HAP-1 (cell line): ENCODE results near the gene PSMG1.
A peak's percentile ranks its signal among the peaks of the same experiment; 100 is the strongest.

Experiments
- DNase-seq, 2 experiments: peaks; one replicate each; pipeline ENCODE4 v3.0.0-alpha.2; 2016 to 2020; ENCODE audit warnings: low spot score in 2 of 2
- H3K27me3 ChIP-seq: fragments of 250-450 bp; sonication (Bioruptor Pico); 2 replicates; pipeline ENCODE4 v1.5.1; 2020; ENCODE audit warnings: low read depth, mild to moderate bottlenecking, moderate library complexity
- H3K36me3 ChIP-seq: fragments of 250-450 bp; sonication (Bioruptor Pico); replicated peaks from 2 replicates; pipeline ENCODE4 v1.5.1; 2020; ENCODE audit warnings: mild to moderate bottlenecking
- H3K4me1 ChIP-seq: fragments of 250-450 bp; sonication (Bioruptor Pico); 2 replicates; pipeline ENCODE4 v1.5.1; 2020; ENCODE audit warnings: mild to moderate bottlenecking
- H3K4me3 ChIP-seq: fragments of 250-450 bp; sonication (Bioruptor Pico); 2 replicates; pipeline ENCODE4 v1.5.1; 2020; ENCODE audit warnings: mild to moderate bottlenecking, moderate library complexity
- H3K9me3 ChIP-seq: fragments of 250-450 bp; sonication (Bioruptor Pico); 2 replicates; pipeline ENCODE4 v1.5.1; 2020; ENCODE audit warnings: mild to moderate bottlenecking, moderate library complexity
- in situ Hi-C: fragments of 300-500 bp; cut with MboI; formaldehyde crosslinking; loops from 3 replicates; pipeline ENCODE4 v1.14.3; 2020; ENCODE audit warnings: low sequenced_read_pairs, inconsistent platforms, mixed read lengths

The PSMG1 gene

DNA sequence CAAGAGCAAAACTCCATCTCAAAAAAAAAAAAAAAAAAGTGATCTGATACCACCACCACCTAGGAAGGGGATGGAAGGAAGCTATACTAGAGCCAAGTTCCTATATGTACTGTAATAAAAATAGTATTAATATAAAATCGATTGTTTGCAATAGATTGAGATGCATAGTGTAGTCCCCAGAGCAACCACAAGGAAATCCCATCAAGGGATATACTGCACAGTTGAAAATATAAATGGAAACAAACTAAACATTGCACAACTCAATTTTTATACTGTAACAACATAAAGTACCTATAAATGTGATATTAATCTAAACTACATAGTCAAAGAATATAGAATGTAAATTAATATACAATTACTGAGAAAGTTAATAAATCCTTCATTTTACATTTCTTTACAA is 20.9 kb upstream of the PSMG1 start:
- Histone ChIP-seq H3K36me3 (peaks cover 40% of the 10 kb centered on the region), H3K4me1 (no peaks in the 10 kb centered on the region; the same call in 1 of the 2 replicates), H3K4me3 (no peak overlapping the region), H3K27me3 (no peaks in the 10 kb centered on the region), H3K9me3 (no peaks in the 10 kb centered on the region)
- DNase-seq: no peak
- in situ Hi-C loops: no loop called here

DNA sequence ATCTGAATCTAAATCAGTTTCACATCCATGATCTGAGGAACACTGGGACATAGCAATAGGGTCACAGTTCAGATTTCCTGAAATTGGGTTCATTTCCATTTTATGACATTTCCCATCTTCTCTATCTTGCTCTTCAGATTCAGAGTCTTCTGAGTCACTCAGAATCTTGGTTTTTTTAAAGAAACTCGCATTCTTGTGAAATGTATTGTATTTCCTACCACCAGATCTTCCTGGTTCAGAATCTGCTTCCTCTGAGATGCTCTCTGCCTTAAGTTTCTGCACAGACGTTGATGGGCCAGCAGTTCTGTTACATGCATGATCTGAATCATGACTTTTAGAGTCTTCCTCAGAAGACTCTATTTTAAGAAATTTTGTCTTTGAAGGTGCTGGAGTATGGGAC is 15.5 kb upstream of the PSMG1 start:
- H3K27me3 ChIP-seq: no peaks in the 10 kb centered on the region
- no peak for DNase-seq
- H3K4me1 ChIP-seq: no peaks in the 10 kb centered on the region
- H3K4me3 ChIP-seq: no peak overlapping the region
- in situ Hi-C loops: no loop called here
- H3K9me3 ChIP-seq: no peaks in the 10 kb centered on the region
- H3K36me3 ChIP-seq: peaks cover 50% of the 10 kb centered on the region

DNA sequence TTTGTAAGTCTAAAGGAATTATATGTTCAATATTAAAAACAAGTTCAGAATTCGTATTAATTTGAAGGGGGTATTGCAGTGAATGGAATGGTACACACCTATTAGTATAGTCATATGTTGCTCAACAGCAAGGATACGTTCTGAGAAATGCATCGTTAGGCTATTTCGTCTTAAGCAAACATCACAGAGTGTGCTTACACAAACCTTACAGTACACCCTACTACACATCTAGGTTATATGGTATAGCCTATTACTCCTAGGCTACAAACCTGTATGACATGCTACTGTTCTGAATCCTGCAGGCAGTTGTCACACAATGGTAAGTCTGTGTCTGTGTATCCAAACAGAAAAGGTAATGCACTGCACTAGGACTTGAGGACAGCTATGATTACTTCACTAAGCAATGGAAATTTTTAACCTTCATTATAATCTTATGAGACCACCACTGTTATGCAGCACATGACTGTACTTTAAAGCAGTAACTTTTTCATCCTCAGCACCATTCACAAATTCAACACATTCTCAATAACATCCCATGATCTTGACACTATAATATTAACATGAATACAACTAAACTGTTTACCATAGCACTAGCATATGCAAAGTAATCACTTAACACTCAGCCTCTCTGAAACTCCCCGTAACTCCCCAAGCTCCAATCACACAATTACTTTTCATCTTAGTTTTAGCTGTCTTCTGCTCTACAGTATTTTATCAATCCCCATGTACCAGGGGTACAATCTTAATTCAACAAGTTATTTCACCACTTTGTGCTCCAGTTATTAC is 14.4 kb upstream of the PSMG1 start:
- no peak for DNase-seq
- in situ Hi-C loops: no loop called here
- no peaks in the 10 kb centered on the region for H3K27me3 ChIP-seq
- H3K9me3 ChIP-seq: no peaks in the 10 kb centered on the region
- H3K4me3 ChIP-seq: no peak overlapping the region
- peaks cover 45% of the 10 kb centered on the region for H3K36me3 ChIP-seq
- H3K4me1 ChIP-seq: no peaks in the 10 kb centered on the region

DNA sequence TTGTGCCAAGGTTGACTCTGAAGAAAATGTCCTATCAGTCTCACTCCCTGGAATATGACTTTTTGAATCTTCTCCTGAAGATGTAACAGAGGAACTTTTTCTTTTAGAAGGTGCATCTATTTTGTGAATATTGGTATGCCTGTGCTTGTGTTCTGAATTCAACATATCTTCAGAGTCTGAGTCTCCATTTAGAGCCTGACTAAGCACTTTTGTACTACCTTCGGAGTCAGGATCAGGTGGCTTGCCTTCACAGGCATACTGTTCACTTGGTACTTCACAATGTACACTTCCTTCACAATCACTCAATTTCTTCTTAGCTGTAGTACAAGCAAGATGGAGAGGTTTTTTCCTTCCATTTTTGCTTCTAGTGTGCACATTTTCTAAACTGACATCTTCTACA is 13.6 kb upstream of the PSMG1 start:
- no peaks in the 10 kb centered on the region for H3K27me3 ChIP-seq
- DNase-seq: no peak
- in situ Hi-C loops: no loop called here
- peaks cover 38% of the 10 kb centered on the region for H3K36me3 ChIP-seq
- no peaks in the 10 kb centered on the region for H3K4me1 ChIP-seq
- no peaks in the 10 kb centered on the region for H3K9me3 ChIP-seq
- H3K4me3 ChIP-seq: no peak overlapping the region

DNA sequence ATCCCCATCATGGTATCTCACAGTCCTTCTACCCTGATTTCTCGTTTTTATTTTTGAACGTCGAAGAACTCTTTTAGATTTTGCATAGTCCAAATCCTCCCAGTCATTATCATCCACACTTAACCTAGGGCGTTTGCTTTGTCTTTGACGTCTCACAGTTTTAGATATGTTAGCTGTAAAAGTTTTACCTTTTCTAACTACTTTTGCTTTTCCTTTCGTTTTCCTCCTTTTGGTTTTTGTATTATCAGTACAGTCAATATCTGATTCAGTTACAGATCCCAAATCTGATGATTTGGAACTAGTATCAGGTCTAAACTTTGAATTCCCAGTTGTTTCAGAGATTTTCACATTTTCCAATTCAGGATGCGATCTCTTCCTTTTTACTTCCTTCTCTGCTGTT is 13.1 kb upstream of the PSMG1 start:
- DNase-seq: no peak
- H3K9me3 ChIP-seq: no peaks in the 10 kb centered on the region
- no peak overlapping the region for H3K4me3 ChIP-seq
- H3K36me3 ChIP-seq: peaks cover 38% of the 10 kb centered on the region
- H3K4me1 ChIP-seq: no peaks in the 10 kb centered on the region
- H3K27me3 ChIP-seq: no peaks in the 10 kb centered on the region
- in situ Hi-C loops: no loop called here

DNA sequence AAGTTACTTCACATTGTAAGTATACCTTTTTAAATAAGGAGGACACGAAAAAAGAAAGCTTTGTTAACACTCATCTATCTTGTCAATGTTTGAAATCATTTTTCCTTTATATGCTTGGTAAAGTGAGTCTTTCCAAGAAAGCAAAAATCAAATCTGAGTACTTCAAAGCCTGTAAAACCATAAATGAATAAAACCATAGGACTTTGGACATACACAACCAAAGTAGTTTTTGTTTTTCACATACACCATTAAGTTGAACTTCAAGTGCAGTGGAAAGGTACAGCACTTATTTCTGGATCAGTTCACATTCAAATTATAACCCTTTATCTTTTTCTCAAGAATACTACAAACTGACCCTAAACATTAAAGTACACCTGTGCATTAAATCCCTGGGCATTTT is 10.1 kb upstream of the PSMG1 start:
- no peak for DNase-seq
- Histone ChIP-seq H3K36me3 (peaks cover 27% of the 10 kb centered on the region), H3K4me1 (no peaks in the 10 kb centered on the region), H3K9me3 (no peaks in the 10 kb centered on the region), H3K27me3 (no peaks in the 10 kb centered on the region), H3K4me3 (no peak overlapping the region)
- in situ Hi-C loops: no loop called here

DNA sequence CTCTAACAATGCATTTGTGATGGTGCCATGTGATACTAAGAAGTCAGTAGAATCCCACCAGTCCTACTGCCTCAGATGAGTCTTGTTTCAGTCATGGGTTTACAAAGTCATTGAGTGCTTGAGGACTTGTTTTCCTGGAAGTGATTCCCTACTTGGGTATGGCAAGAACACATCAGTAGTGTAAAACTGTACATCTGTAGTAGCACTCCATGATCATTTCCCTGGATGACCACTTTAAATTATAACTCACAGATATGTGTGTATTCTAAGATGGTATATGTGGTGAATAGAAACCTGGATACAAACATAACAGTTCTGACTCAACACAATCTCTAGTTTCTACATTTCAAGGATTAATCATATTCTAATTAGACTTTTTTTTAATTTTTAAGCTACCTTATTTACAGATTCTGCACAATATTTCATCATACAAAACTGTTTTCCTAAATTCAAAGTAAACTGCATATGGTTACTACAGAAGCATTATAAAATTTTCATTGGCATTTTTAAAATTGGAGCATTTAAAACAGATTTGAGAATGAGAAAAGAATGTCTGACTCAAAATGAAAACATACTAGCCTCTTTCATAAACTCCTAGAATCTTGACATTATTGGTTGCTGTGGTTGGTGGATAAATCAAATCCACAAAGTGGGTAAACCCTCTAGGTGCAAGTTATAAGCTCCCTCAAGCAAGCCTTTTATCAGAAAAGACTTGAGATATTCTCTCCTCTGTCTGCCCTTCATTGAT is 6.8 kb upstream of the PSMG1 start:
- DNase-seq: no peak
- in situ Hi-C loops: loop anchor here (10.0 kb wide), 1 partner anchor 255 kb away; the partner anchor contains the start of gene LCA5L

DNA sequence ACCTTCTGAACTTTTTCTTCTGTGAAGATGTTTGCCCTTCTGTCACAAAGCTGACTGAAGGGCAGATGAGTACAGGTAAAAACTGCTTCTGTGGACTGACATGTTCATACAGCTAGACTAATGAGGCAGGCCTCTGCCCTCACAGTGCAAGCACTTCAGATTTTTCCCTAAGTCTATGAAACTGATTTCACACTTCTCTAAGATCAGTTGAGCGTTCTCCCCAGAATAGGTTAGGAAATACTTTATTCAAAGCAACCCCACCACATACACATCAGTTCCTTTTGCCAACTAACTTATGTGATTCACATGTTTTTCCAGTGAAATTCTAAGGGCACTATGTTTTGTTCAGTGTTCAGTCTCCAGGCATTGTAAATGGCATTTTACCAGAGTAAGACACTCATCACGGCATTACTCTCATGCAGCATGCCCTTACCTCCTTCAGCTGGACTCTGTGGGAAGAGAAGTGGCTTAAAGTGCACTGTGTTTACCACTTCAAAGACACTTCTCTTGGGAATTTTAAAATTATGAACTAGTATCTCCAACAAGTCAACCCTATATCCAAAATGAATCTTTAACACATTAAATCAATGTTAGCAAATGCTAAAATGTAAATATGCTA is 5.4 kb upstream of the PSMG1 start:
- H3K9me3 ChIP-seq: no peaks in the 10 kb centered on the region
- no peak overlapping the region for H3K4me3 ChIP-seq
- no peak for DNase-seq
- H3K36me3 ChIP-seq: no peaks in the 10 kb centered on the region
- H3K4me1 ChIP-seq: peaks cover 16% of the 10 kb centered on the region
- H3K27me3 ChIP-seq: no peaks in the 10 kb centered on the region
- in situ Hi-C loops: loop anchor here (10.0 kb wide), 1 partner anchor 256 kb away; the partner anchor contains the start of gene LCA5L

More for the DNA sequence above, 6.8 kb upstream of the PSMG1 start:
- H3K9me3 ChIP-seq: no peaks in the 10 kb centered on the region
- H3K27me3 ChIP-seq: no peaks in the 10 kb centered on the region
- H3K36me3 ChIP-seq: peaks cover 7% of the 10 kb centered on the region
- H3K4me3 ChIP-seq: no peak overlapping the region
- H3K4me1 ChIP-seq: peaks cover 7% of the 10 kb centered on the region

DNA sequence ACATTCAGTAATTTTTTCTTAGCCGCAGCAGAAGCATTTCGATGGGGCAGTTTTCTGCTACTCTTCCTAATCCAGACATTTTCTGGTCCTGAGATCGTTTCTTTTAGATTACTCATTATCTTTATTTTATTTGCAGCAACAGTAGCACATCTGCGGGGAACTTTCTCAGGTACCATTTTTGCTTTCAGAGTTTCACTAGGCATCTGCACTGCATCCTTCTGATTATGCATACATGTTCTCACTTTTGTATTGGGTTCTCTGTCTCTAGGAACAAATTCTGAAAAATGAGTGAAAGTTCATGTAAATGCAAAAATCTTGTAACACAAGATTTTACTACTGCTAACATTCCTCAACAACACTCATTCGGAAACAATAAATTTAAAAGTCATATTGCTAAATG is 3.9 kb upstream of the PSMG1 start:
- Histone ChIP-seq H3K27me3 (no peaks in the 10 kb centered on the region), H3K9me3 (no peaks in the 10 kb centered on the region), H3K4me3 (no peak overlapping the region), H3K4me1 (peaks cover 16% of the 10 kb centered on the region), H3K36me3 (no peaks in the 10 kb centered on the region; the same call in 1 of the 2 replicates)
- in situ Hi-C loops: loop anchor here (10.0 kb wide), 1 partner anchor 258 kb away; the partner anchor contains the start of gene LCA5L
- no peak for DNase-seq

DNA sequence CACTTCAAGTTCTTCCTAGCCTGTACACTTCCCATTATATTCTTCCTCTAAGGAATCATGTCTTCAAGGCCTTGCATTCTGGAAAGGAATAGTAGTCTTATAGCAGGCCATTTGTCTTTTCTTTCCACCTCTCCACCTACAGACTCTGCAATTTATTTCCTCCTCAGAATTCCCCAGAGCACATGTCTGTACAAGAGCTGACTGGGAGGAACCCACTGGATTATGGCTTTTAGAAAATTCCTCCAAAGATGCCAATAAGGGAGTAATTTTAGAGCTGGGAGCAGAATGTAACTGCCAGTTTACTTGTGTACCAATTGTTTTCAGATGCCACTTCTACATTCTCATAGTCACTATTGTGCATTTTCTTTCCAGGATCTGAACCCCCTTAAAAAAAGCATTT is 3.4 kb upstream of the PSMG1 start:
- DNase-seq: no peak
- in situ Hi-C loops: loop anchor here (10.0 kb wide), 1 partner anchor 258 kb away; the partner anchor contains the start of gene LCA5L
- Histone ChIP-seq H3K4me1 (peaks cover 17% of the 10 kb centered on the region), H3K9me3 (no peaks in the 10 kb centered on the region), H3K4me3 (no peak overlapping the region), H3K27me3 (no peaks in the 10 kb centered on the region), H3K36me3 (no peaks in the 10 kb centered on the region; the same call in 1 of the 2 replicates)

DNA sequence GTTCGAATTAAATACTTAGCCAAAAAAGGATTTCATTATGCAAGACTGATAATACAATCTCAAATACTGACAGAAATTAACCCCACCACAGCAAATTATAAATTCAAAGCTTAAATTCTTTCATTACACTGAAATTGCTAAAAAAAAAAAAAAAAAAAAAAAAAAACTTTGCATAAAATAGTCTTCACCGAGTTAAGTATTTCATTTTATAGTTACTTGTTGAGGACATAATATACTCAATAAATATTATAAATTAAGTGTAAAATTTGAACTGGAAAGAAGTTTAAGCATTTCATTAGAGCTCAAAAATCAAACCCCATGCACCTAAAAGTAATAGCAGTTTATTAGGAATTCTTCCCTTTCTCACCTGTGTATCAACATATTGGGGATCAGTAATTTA is 1.9 kb upstream of the PSMG1 start:
- no peaks in the 10 kb centered on the region for H3K27me3 ChIP-seq
- H3K4me1 ChIP-seq: peaks cover 24% of the 10 kb centered on the region
- peaks cover 8% of the 10 kb centered on the region for H3K36me3 ChIP-seq
- in situ Hi-C loops: loop anchor here (10.0 kb wide), 1 partner anchor 260 kb away; the partner anchor contains the start of gene LCA5L
- H3K4me3 ChIP-seq: no peak overlapping the region
- no peaks in the 10 kb centered on the region for H3K9me3 ChIP-seq
- DNase-seq: no peak

DNA sequence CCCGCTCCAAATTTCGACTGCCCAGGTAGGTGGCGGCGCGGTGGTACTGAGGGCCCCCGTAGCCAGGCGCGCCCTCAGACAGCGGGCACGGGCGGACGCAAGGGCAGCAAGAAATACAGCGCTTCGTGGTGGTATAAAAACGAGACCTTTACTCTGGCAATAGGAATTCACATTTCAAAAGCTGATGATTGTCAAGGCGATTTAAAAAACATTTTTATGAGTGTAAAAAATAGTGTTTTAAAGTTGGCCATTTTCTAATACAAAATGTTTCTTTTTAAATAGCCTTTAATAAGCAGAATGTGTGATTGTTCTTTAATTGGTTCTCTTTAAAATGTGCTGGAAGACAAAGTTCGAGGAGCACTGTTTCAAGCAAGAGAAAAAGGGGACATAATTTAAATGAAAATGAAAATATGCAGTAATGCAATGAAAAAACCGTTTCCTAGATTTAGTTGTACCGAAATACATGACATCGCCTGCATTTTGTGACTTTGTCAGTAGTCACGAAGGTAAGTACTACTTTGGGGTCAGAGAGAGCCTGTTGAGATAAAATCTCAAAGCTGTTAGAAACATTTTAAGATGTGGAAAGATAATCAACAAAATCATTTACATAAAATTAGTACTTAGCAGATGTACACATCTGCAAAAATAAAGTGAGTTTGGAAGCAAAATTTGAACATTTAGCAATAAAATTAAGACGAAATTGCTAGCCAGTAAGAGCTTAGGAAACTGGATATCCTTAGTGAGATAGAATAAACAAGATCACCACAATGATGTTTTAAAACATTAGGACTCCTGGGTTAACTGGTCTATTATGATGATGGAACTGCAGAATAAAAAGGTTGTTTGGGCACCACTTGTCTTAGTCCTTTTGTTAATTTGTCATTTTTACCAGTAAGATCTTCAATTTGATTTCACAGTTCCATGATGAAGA is 1.1 kb upstream of the PSMG1 start:
- Histone ChIP-seq H3K36me3 (peaks cover 16% of the 10 kb centered on the region), H3K27me3 (no peaks in the 10 kb centered on the region), H3K4me3 (peak overlapping the region; percentile 83), H3K9me3 (no peaks in the 10 kb centered on the region), H3K4me1 (peaks cover 24% of the 10 kb centered on the region)
- in situ Hi-C loops: loop anchor here (10.0 kb wide), 1 partner anchor 260 kb away; the partner anchor contains the start of gene LCA5L
- DNase-seq: no peak
